ENCODE data around the gene SYDE2. TPM values are rescaled to one million over a fixed set of nuclear protein-coding genes. Genes with fewer than 3 reads are reported as not detected.
"Not testable (repeated sequence)": the region's sequence is repeated elsewhere in the genome, so short reads cannot be mapped to it uniquely, and the experiment has no call there.

Gene SYDE2
- total RNA-seq, 4 donors from 2014 or later, result 75.5 to 119 (median 99.3) TPM

GRCh38 chr1:85142753-85143152, 58.1 kb downstream of the SYDE2 start:
- intact Hi-C loops (cut with DNase I), result no loop called here

GRCh38 chr1:85138439-85138838, 62.4 kb downstream of the SYDE2 start:
- DNase-seq (ENCODE audit: extremely low spot score); H3K4me3 ChIP-seq; H3K27ac ChIP-seq (replicated peaks in 1 of 4); H3K27me3 ChIP-seq; intact Hi-C loops (cut with DNase I); H3K9me3 ChIP-seq; H3K36me3 ChIP-seq: not testable (repeated sequence)
- H3K4me1 ChIP-seq, result peaks cover 5 to 18% (median 10%) of the 10 kb centered on the region in 4 donors
- 91% methylated on average over 5 of the region's 5 CpGs for WGBS

More at GRCh38 chr1:85142753-85143152, 58.1 kb downstream of the SYDE2 start:
- no peaks in the 10 kb centered on the region for H3K27me3 ChIP-seq
- no peak for TF ChIP-seq POLR2AphosphoS5 (IDR thresholded peaks at IDR 0.05)
- no peak for TF ChIP-seq POLR2A (IDR thresholded peaks at IDR 0.05; ENCODE audit: low read depth)
- TF ChIP-seq EP300 (IDR thresholded peaks at IDR 0.05), result no peak
- no peak for TF ChIP-seq CTCF (IDR thresholded peaks at IDR 0.05)
- H3K36me3 ChIP-seq, result no peaks in the 10 kb centered on the region
- 70% methylated on average over 4 of the region's 5 CpGs for WGBS
- H3K9me3 ChIP-seq, result no peaks in the 10 kb centered on the region
- no peak overlapping the region for H3K27ac ChIP-seq (replicated peaks in 1 of 4)
- no peak overlapping the region for H3K4me3 ChIP-seq
- DNase-seq (ENCODE audit: extremely low spot score), result no peak
- H3K4me1 ChIP-seq, result peaks cover 3 to 6% (median 4%) of the 10 kb centered on the region in 4 donors

GRCh38 chr1:85137660-85138059, 63.2 kb downstream of the SYDE2 start:
- no peaks in the 10 kb centered on the region for H3K27me3 ChIP-seq
- H3K4me3 ChIP-seq, result no peak overlapping the region
- TF ChIP-seq POLR2AphosphoS5 (IDR thresholded peaks at IDR 0.05) (no peak), CTCF (IDR thresholded peaks at IDR 0.05) (no peak), POLR2A (IDR thresholded peaks at IDR 0.05; ENCODE audit: low read depth) (no peak), EP300 (IDR thresholded peaks at IDR 0.05) (no peak)
- H3K4me1 ChIP-seq, result peaks cover 5 to 18% (median 10%) of the 10 kb centered on the region in 4 donors
- DNase-seq (ENCODE audit: extremely low spot score), result no peak
- WGBS, result 60% methylated on average over 7 of the region's 9 CpGs
- intact Hi-C loops (cut with DNase I), result no loop called here
- no peaks in the 10 kb centered on the region for H3K9me3 ChIP-seq
- H3K36me3 ChIP-seq, result no peaks in the 10 kb centered on the region
- no peak overlapping the region for H3K27ac ChIP-seq (replicated peaks in 1 of 4)

- no peaks in the 10 kb centered on the region for H3K27me3 ChIP-seq
- no peak for TF ChIP-seq EP300 (IDR thresholded peaks at IDR 0.05)
- no peak for TF ChIP-seq CTCF (IDR thresholded peaks at IDR 0.05)
- 95% methylated on average over 1 of the region's 1 CpG for WGBS
- intact Hi-C loops (cut with DNase I), result no loop called here
- H3K4me1 ChIP-seq, result peaks cover 9 to 18% (median 10%) of the 10 kb centered on the region in 4 donors
- H3K9me3 ChIP-seq, result no peaks in the 10 kb centered on the region
- no peak for DNase-seq (ENCODE audit: extremely low spot score)
- no peak overlapping the region for H3K27ac ChIP-seq (replicated peaks in 1 of 4)
- H3K4me3 ChIP-seq, result no peak overlapping the region
- no peaks in the 10 kb centered on the region for H3K36me3 ChIP-seq
Measured at GRCh38 chr1:85135392-85135798, 65.4 kb downstream of the SYDE2 start.

- H3K4me1 ChIP-seq, result peaks cover 9 to 18% (median 10%) of the 10 kb centered on the region in 4 donors
- H3K27me3 ChIP-seq, result no peaks in the 10 kb centered on the region
- no peak overlapping the region for H3K4me3 ChIP-seq
- H3K9me3 ChIP-seq, result no peaks in the 10 kb centered on the region
- no peak overlapping the region for H3K27ac ChIP-seq (replicated peaks in 1 of 4)
- intact Hi-C loops (cut with DNase I), result no loop called here
- 57% methylated on average over 3 of the region's 3 CpGs for WGBS
- TF ChIP-seq CTCF (IDR thresholded peaks at IDR 0.05), result no peak
- no peak for TF ChIP-seq POLR2AphosphoS5 (IDR thresholded peaks at IDR 0.05)
- no peak for TF ChIP-seq EP300 (IDR thresholded peaks at IDR 0.05)
- TF ChIP-seq POLR2A (IDR thresholded peaks at IDR 0.05; ENCODE audit: low read depth), result no peak
- no peaks in the 10 kb centered on the region for H3K36me3 ChIP-seq
- DNase-seq (ENCODE audit: extremely low spot score), result no peak
Measured at GRCh38 chr1:85134583-85135391, 66.0 kb downstream of the SYDE2 start.
